K562 (cell line): ENCODE data around the gene ENKUR. TPM values are rescaled to one million over a fixed set of nuclear protein-coding genes. Genes with fewer than 3 reads are reported as not detected.

Experiments used
- ATAC-seq: fragments of 200-7000 bp; cut with Tn5 transposase; 3 replicates; pipeline ENCODE4 v1.9.1; 2020; ENCODE audit warnings: moderate library complexity
- BruUV-seq: library from RNA; stranded (reverse); fragments of 400-500 nt; replicated peaks from 2 replicates; lab custom pipeline; 2021; lab: Mats Ljungman, UMichigan
- CTCF ChIA-PET: fragments of 300-600 bp; formaldehyde crosslinking; extraction: SDS; loops from one replicate; lab custom pipeline; 2021; ENCODE audit warnings: low intra/inter-chr PET ratio; lab: Yijun Ruan, JAX
- POLR2A ChIA-PET: fragments of 300-600, 350-650 bp; sonication (Branson Sonifier 250); formaldehyde crosslinking; extraction: SDS; loops from one replicate; lab custom pipeline; 2021; ENCODE audit warnings: antibody characterized with exemption, inconsistent platforms; lab: Yijun Ruan, JAX
- DNase-seq, 4 experiments: peaks; one replicate each; pipeline versions ENCODE4 v3.0.0 to v3.0.0-alpha.2; 2011 to 2018; ENCODE audit warnings: low spot score in 3 of 4, mixed read lengths in 3 of 4; ENCODE audit errors: extremely low read depth in 1 of 4
- FAIRE-seq: peaks from 2 replicates; lab custom pipeline; 2011; peaks lifted over from hg19 to GRCh38; lab: Jason Lieb, UNC
- H2AFZ ChIP-seq: 2 replicates; pipeline ENCODE4 v1.6.0; 2011; ENCODE audit warnings: low read depth, low read length, control low read depth, inconsistent platforms
- H3K27ac ChIP-seq: fragments of 200-600 bp; 3 replicates; pipeline ENCODE4 v1.8.0; 2011; ENCODE audit warnings: low read depth, mild to moderate bottlenecking, control low read depth, inconsistent platforms, low read length, moderate library complexity, mixed read lengths; ENCODE audit errors: extremely low read depth
- H3K27me3 ChIP-seq, 2 experiments: fragments of 300-600 bp in 1 of 2; 2 replicates in 1 of 2; 3 replicates in 1 of 2; pipeline versions ENCODE4 v1.6.0 to v1.8.0; 2011; ENCODE audit warnings: inconsistent platforms in 2 of 2, low read length in 2 of 2, mild to moderate bottlenecking in 1 of 2, mixed read lengths in 1 of 2, moderate library complexity in 1 of 2; ENCODE audit not compliant: control insufficient read depth in 2 of 2, insufficient read depth in 2 of 2
- H3K36me3 ChIP-seq: fragments of 300-600 bp; 3 replicates; pipeline ENCODE4 v1.8.0; 2011; ENCODE audit warnings: mild to moderate bottlenecking, low read length, inconsistent platforms; ENCODE audit not compliant: control insufficient read depth, insufficient read depth
- H3K4me1 ChIP-seq, 2 experiments: fragments of 200-600 bp in 1 of 2; replicated peaks in 1 of 2; 2 replicates in 1 of 2; 3 replicates in 1 of 2; pipeline versions ENCODE4 v1.5.1 to v1.8.0; 2011; ENCODE audit warnings: inconsistent platforms in 2 of 2, low read length in 2 of 2, mild to moderate bottlenecking in 1 of 2, mixed read lengths in 1 of 2, moderate library complexity in 1 of 2; ENCODE audit not compliant: control insufficient read depth in 2 of 2, insufficient read depth in 2 of 2
- H3K4me2 ChIP-seq: 2 replicates; pipeline ENCODE4 v1.6.1; 2011; ENCODE audit warnings: low read length, control low read depth, inconsistent platforms, mixed read lengths; ENCODE audit not compliant: insufficient read depth
- H3K4me3 ChIP-seq: fragments of 200-600 bp; sonication (generic), shearing (Covaris generic); 2 replicates; pipeline ENCODE4 v1.5.1; 2016; ENCODE audit warnings: control low read depth, inconsistent platforms
- H3K79me2 ChIP-seq: fragments of 200-600 bp; 3 replicates; pipeline ENCODE4 v1.8.0; 2011; ENCODE audit warnings: low read length, inconsistent platforms; ENCODE audit not compliant: control insufficient read depth, insufficient read depth
- H3K9ac ChIP-seq, 2 experiments: 2 replicates each; pipeline versions ENCODE4 v1.6.0 to v1.6.1; 2011; ENCODE audit warnings: low read depth in 2 of 2, low read length in 2 of 2, control low read depth in 1 of 2, inconsistent platforms in 1 of 2, mild to moderate bottlenecking in 1 of 2, mixed read lengths in 1 of 2; ENCODE audit not compliant: insufficient read depth in 1 of 2
- H3K9me1 ChIP-seq: one replicate; pipeline ENCODE4 v1.6.0; 2011; ENCODE audit warnings: inconsistent platforms, mild to moderate bottlenecking, low read length, moderate library complexity; ENCODE audit not compliant: control insufficient read depth, insufficient read depth
- H3K9me3 ChIP-seq: replicated peaks from 2 replicates; pipeline ENCODE4 v1.5.1; 2011; ENCODE audit warnings: low read depth, low read length, inconsistent platforms; ENCODE audit not compliant: control insufficient read depth, insufficient read depth
- H4K20me1 ChIP-seq: replicated peaks from 2 replicates; pipeline ENCODE4 v1.6.1; 2011; ENCODE audit warnings: low read length, inconsistent platforms, mixed read lengths; ENCODE audit not compliant: control insufficient read depth, insufficient read depth
- ARID2 ChIP-seq: fragments of 450-650 bp; IDR thresholded peaks from 2 replicates; pipeline ENCODE4 v1.6.1; 2017; ENCODE audit warnings: antibody characterized with exemption, mild to moderate bottlenecking
- CCAR2 ChIP-seq: fragments of 200-400 bp; formaldehyde crosslinking; IDR thresholded peaks from 2 replicates; pipeline ENCODE4 v1.6.1; 2017; ENCODE audit warnings: mild to moderate bottlenecking, low read depth, low read length
- CXXC5 ChIP-seq: fragments of 250-450 bp; sonication (Bioruptor Pico); IDR thresholded peaks from 2 replicates; pipeline ENCODE4 v1.8.0; 2022; ENCODE audit warnings: inconsistent platforms, mild to moderate bottlenecking, moderate library complexity
- DMBX1 ChIP-seq: fragments of 250-450 bp; sonication (Bioruptor Pico); IDR thresholded peaks from 2 replicates; pipeline ENCODE4 v1.8.0; 2022; ENCODE audit warnings: inconsistent platforms, mild to moderate bottlenecking, moderate library complexity, borderline replicate concordance
- FIP1L1 ChIP-seq: fragments of 200-400 bp; formaldehyde crosslinking; IDR thresholded peaks from 2 replicates; pipeline ENCODE4 v1.6.1; 2018; ENCODE audit warnings: mild to moderate bottlenecking, low read depth, low read length; ENCODE audit not compliant: poor library complexity, severe bottlenecking
- FOXK2 ChIP-seq, 2 experiments: fragments of 450-650 bp; IDR thresholded peaks in 1 of 2; conservative IDR thresholded peaks in 1 of 2; 2 replicates each; pipeline ENCODE4 v1.6.1; 2016; ENCODE audit warnings: low read depth in 2 of 2, mild to moderate bottlenecking in 1 of 2
- KAT2B ChIP-seq: IDR thresholded peaks from one replicate; pipeline ENCODE4 v1.6.1; 2012; ENCODE audit warnings: low read depth, mild to moderate bottlenecking, control low read depth, inconsistent platforms, low read length, moderate library complexity
- KLF1 ChIP-seq: fragments of 450-650 bp; IDR thresholded peaks from 2 replicates; pipeline ENCODE4 v1.6.1; 2016; ENCODE audit warnings: missing genetic modification characterization, missing compliant biosample characterization
- LCOR ChIP-seq: sonication (generic); formaldehyde crosslinking; IDR thresholded peaks from 2 replicates; pipeline ENCODE4 v1.8.0; 2022; ENCODE audit warnings: mild to moderate bottlenecking, missing genetic modification reagents
- NONO ChIP-seq, 2 experiments: fragments of 200-400 bp in 1 of 2; fragments of 450-650 bp in 1 of 2; formaldehyde crosslinking in 1 of 2; IDR thresholded peaks; 2 replicates each; pipeline ENCODE4 v1.6.1; 2017; ENCODE audit warnings: low read depth in 2 of 2, mild to moderate bottlenecking in 2 of 2, moderate library complexity in 2 of 2, low read length in 1 of 2
- NR1H2 ChIP-seq: sonication (generic); formaldehyde crosslinking; IDR thresholded peaks from 2 replicates; pipeline ENCODE4 v1.4.0; 2020; ENCODE audit warnings: mild to moderate bottlenecking, missing genetic modification reagents
- NR3C1 ChIP-seq: sonication (generic); formaldehyde crosslinking; IDR thresholded peaks from 2 replicates; pipeline ENCODE4 v1.8.1; 2022; ENCODE audit warnings: missing genetic modification reagents
- RBM17 ChIP-seq: fragments of 200-400 bp; formaldehyde crosslinking; IDR thresholded peaks from 2 replicates; pipeline ENCODE4 v1.6.1; 2017; ENCODE audit warnings: low read depth, mild to moderate bottlenecking, low read length, borderline replicate concordance
- SAFB2 ChIP-seq: fragments of 200-400 bp; formaldehyde crosslinking; IDR thresholded peaks from 2 replicates; pipeline ENCODE4 v1.6.1; 2018; ENCODE audit warnings: borderline replicate concordance, low read length, low read depth, moderate library complexity; ENCODE audit not compliant: severe bottlenecking
- SMARCA4 ChIP-seq: fragments of 450-650 bp; IDR thresholded peaks from 2 replicates; pipeline ENCODE4 v1.6.1; 2016
- SNRNP70 ChIP-seq: fragments of 200-400 bp; formaldehyde crosslinking; optimal IDR thresholded peaks from 2 replicates; pipeline ENCODE3; 2017; ENCODE audit warnings: low read depth, low read length
- SP1 ChIP-seq: sonication (generic); formaldehyde crosslinking; IDR thresholded peaks from 2 replicates; pipeline ENCODE4 v1.8.1; 2022; ENCODE audit warnings: mild to moderate bottlenecking, missing genetic modification reagents
- ZBTB1 ChIP-seq: sonication (generic); formaldehyde crosslinking; IDR thresholded peaks from 2 replicates; pipeline ENCODE4 v1.8.1; 2023; ENCODE audit warnings: missing genetic modification reagents, low read depth, mild to moderate bottlenecking, borderline replicate concordance
- ZNF143 ChIP-seq: sonication (generic); formaldehyde crosslinking; IDR thresholded peaks from 2 replicates; pipeline ENCODE4 v1.9.0; 2022; ENCODE audit warnings: mild to moderate bottlenecking, missing genetic modification reagents
- WGBS: fragments of 100-300 bp; shearing (Covaris generic); methylation state at CpG from one replicate; pipeline ENCODE4 v1.1.6; 2016; ENCODE audit warnings: low coverage, mixed read lengths; ENCODE audit not compliant: insufficient coverage; ENCODE audit errors: missing lambda C conversion rate; 5-methylcytosine and 5-hydroxymethylcytosine counted together
- in situ Hi-C: fragments of 300-500 bp; cut with MboI; formaldehyde crosslinking; loops from 4 replicates; pipeline ENCODE4 v1.15.0; 2018; ENCODE audit warnings: inconsistent platforms, mixed read lengths
- intact Hi-C: fragments of 100-400 bp; cut with micrococcal nuclease; formaldehyde crosslinking; loops from 2 replicates; pipeline ENCODE4 v1.14.2; 2022
- polyA plus RNA-seq, 8 experiments: library from polyadenylated mRNA; depleted of rRNA in 4 of 8; stranded (reverse) in 5 of 8; unstranded in 3 of 8; fragments of >200 nt; fragmentation: Nextera tagmentation in 2 of 8; fragmentation: Illumina TruSeq in 1 of 8; extraction: Ambion mirVana in 2 of 8; extraction: Trizol in 1 of 8; gene quantifications; 2 replicates each; pipeline versions ENCODE4 v1.2.1 to v1.2.3, GENCODE V29; 2011 to 2014; ENCODE audit warnings: inconsistent platforms in 1 of 8, missing spikeins in 1 of 8
- total RNA-seq, 7 experiments: library from RNA; depleted of rRNA in 6 of 7; stranded (reverse); fragments of >200 nt in 6 of 7; fragmentation: Illumina TruSeq in 2 of 7; extraction: Trizol in 2 of 7; gene quantifications; 2 replicates each; pipeline versions ENCODE4 v1.2.1 to v1.2.3, GENCODE V29; 2011 to 2021; ENCODE audit warnings: low replicate concordance in 1 of 7
- TF ChIP-seq, protein P1 (sequence below): fragments of 200-400 bp; formaldehyde crosslinking; IDR thresholded peaks from 2 replicates; pipeline ENCODE4 v1.6.1; 2017; ENCODE audit warnings: mild to moderate bottlenecking, low read depth, low read length, moderate library complexity

Gene ENKUR
- total and polyA plus RNA-seq, 9 of the 15 experiments (the other 6 are each of a cell fraction or from before 2014, with no cell fraction given): 0.06 to 0.46 (median 0.20) TPM

DNA sequence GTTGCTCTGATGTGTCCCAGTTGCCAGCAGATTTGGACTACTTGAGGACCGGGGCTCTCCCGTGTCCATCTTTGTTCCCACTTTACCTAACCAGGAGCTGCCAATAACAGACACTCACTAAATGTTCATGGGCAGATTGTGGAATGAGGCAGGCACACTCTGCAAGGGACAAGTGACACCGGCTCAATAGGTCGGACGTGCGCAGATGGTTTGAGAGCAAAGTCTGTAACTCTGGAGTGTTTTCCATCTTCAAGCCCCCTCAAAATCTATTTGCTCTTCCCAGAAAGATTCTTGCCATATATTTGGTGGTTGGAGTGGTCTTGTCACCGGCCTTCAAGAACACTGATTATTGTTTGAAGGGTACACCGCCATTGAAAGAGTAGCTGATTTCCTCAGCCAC lies 47.7 kb upstream of the ENKUR start (continued):
- no peak for TF ChIP-seq LCOR (CRISPR knock-in tag)
- TF ChIP-seq FIP1L1: no peak
- no peak for TF ChIP-seq ZNF143 (CRISPR knock-in tag)
- no peak for TF ChIP-seq RBM17
- TF ChIP-seq FOXK2 (conservative IDR thresholded peaks at IDR 0.05 in 1 of 2, IDR thresholded peaks at IDR 0.05 in 1 of 2; ENCODE audit: low read depth in 2 of 2): no peak
- TF ChIP-seq DMBX1 (CRISPR knock-in tag): no peak
- TF ChIP-seq SMARCA4: no peak
- no peak for TF ChIP-seq KLF1 (tag)
- TF ChIP-seq SNRNP70: no peak
- TF ChIP-seq, all 486 proteins: peak for 0

DNA sequence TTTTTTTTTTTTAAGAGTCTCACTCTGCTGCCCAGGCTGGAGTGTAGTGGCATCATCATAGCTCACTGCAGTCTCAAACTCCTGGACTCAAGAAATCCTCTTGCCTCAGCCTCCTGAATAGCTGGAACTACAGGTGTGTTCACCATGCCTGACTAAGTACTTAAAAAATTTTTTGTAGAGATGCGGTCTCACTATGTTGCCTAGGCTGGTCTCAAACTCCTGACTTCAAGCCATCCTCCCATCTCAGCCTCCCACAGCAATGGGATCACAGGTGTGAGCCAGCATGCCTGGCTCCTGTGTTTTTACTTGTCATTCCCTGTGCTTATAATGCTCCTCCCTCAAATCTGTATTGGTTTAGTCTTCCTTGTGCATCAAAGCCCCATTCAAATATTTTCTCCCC lies 47.2 kb upstream of the ENKUR start:
- no TSS peak for BruUV-seq
- no peak for FAIRE-seq
- Histone ChIP-seq H3K36me3 (no peaks in the 10 kb centered on the region), H3K9me3 (no peaks in the 10 kb centered on the region), H3K79me2 (no peaks in the 10 kb centered on the region), H3K9me1 (no peaks in the 10 kb centered on the region), H3K4me1 (peaks cover 20 to 42% of the 10 kb centered on the region in 2 experiments; a peak in 3 of 5 replicates), H3K4me2 (no peak overlapping the region), H2AFZ (no peak overlapping the region), H3K9ac (no peak overlapping the region), H3K27me3 (no peaks in the 10 kb centered on the region), H4K20me1 (no peaks in the 10 kb centered on the region), H3K4me3 (no peak overlapping the region), H3K27ac (no peak overlapping the region)
- intact Hi-C loops: no loop called here
- in situ Hi-C loops: no loop called here
- WGBS: 100% methylated on average over 1 of the region's 1 CpG
- DNase-seq: no peak
- ATAC-seq: no peak
- CTCF ChIA-PET: no interaction called here
- POLR2A ChIA-PET: no interaction called here
- no peak for TF ChIP-seq CXXC5 (CRISPR knock-in tag)
- TF ChIP-seq CCAR2: no peak
- no peak for TF ChIP-seq NR3C1 (CRISPR knock-in tag)
- TF ChIP-seq SP1 (CRISPR knock-in tag): no peak
- no peak for TF ChIP-seq KAT2B
- TF ChIP-seq, protein P1, sequence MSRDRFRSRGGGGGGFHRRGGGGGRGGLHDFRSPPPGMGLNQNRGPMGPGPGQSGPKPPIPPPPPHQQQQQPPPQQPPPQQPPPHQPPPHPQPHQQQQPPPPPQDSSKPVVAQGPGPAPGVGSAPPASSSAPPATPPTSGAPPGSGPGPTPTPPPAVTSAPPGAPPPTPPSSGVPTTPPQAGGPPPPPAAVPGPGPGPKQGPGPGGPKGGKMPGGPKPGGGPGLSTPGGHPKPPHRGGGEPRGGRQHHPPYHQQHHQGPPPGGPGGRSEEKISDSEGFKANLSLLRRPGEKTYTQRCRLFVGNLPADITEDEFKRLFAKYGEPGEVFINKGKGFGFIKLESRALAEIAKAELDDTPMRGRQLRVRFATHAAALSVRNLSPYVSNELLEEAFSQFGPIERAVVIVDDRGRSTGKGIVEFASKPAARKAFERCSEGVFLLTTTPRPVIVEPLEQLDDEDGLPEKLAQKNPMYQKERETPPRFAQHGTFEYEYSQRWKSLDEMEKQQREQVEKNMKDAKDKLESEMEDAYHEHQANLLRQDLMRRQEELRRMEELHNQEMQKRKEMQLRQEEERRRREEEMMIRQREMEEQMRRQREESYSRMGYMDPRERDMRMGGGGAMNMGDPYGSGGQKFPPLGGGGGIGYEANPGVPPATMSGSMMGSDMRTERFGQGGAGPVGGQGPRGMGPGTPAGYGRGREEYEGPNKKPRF: no peak
- no peak for TF ChIP-seq ZBTB1 (CRISPR knock-in tag)
- no peak for TF ChIP-seq SAFB2
- TF ChIP-seq NONO (IDR thresholded peaks at IDR 0.05; ENCODE audit: low read depth in 2 of 2, low read length in 1 of 2): no peak
- no peak for TF ChIP-seq ARID2
- TF ChIP-seq NR1H2 (CRISPR knock-in tag): no peak
